Panc1 (cell line): Measurements from ENCODE around the gene B3GNT3. TPM values are rescaled to one million over a fixed set of nuclear protein-coding genes. Genes with fewer than 3 reads are reported as not detected.

ENCODE experiments used
- ATAC-seq: fragments of 200-7000 bp; cut with Tn5 transposase; 2 replicates; pipeline ENCODE4 v1.9.1; 2020; ENCODE audit warnings: mild to moderate bottlenecking, moderate library complexity
- BruUV-seq: library from RNA; stranded (reverse); fragments of 400-500 nt; replicated peaks from 2 replicates; lab custom pipeline; 2021; lab: Mats Ljungman, UMichigan
- CTCF ChIA-PET: fragments of 300-600 bp; sonication (Branson Sonifier 250); formaldehyde crosslinking; loops from one replicate; lab custom pipeline; 2022; ENCODE audit warnings: antibody characterized with exemption; lab: Charles Lee
- POLR2A ChIA-PET: fragments of 300-600 bp; sonication (Branson Sonifier 250); formaldehyde crosslinking; loops from one replicate; lab custom pipeline; 2022; ENCODE audit warnings: antibody characterized with exemption; lab: Charles Lee
- DNase-seq: peaks from one replicate; pipeline ENCODE4 v3.0.0-alpha.2; 2010; ENCODE audit warnings: low read depth, low spot score
- H3K27ac ChIP-seq: 2 replicates; pipeline ENCODE4 v1.5.1; 2011; ENCODE audit warnings: mild to moderate bottlenecking, low read length, inconsistent platforms
- H3K27me3 ChIP-seq: fragments of 200-500 bp; sonication (Bioruptor generic); 2 replicates; pipeline ENCODE4 v1.6.0; 2014; ENCODE audit warnings: low read length, inconsistent platforms; ENCODE audit not compliant: control insufficient read depth, insufficient read depth
- H3K36me3 ChIP-seq: fragments of 200-500 bp; sonication (Bioruptor generic); 2 replicates; pipeline ENCODE4 v1.5.1; 2014; ENCODE audit warnings: inconsistent platforms, mild to moderate bottlenecking, low read length, moderate library complexity; ENCODE audit not compliant: control insufficient read depth, insufficient read depth
- H3K4me1 ChIP-seq: 2 replicates; pipeline ENCODE4 v1.5.1; 2011; ENCODE audit warnings: inconsistent platforms, mild to moderate bottlenecking, low read length, moderate library complexity; ENCODE audit not compliant: control insufficient read depth, insufficient read depth
- H3K4me3 ChIP-seq, 2 experiments: 2 replicates each; pipeline ENCODE4 v1.5.1; 2011 to 2012; ENCODE audit warnings: low read depth in 2 of 2, low read length in 2 of 2, mild to moderate bottlenecking in 2 of 2, inconsistent platforms in 1 of 2, moderate library complexity in 1 of 2
- H3K9me3 ChIP-seq: fragments of 200-500 bp; sonication (Bioruptor generic); 2 replicates; pipeline ENCODE4 v1.5.1; 2014; ENCODE audit warnings: low read depth, mild to moderate bottlenecking, inconsistent platforms, low read length, moderate library complexity; ENCODE audit not compliant: control insufficient read depth, insufficient read depth
- POLR2AphosphoS5 ChIP-seq: IDR thresholded peaks from 2 replicates; pipeline ENCODE4 v1.6.1; 2012; ENCODE audit warnings: mild to moderate bottlenecking, low read depth, low read length, moderate library complexity
- SIN3A ChIP-seq: IDR thresholded peaks from 2 replicates; pipeline ENCODE4 v1.6.1; 2012; ENCODE audit warnings: low read depth, mild to moderate bottlenecking, low read length, moderate library complexity, borderline replicate concordance; ENCODE audit not compliant: insufficient read depth
- TCF7L2 ChIP-seq: IDR thresholded peaks from 2 replicates; pipeline ENCODE4 v1.6.1; 2011; ENCODE audit warnings: mild to moderate bottlenecking, low read depth, low read length, inconsistent platforms
- in situ Hi-C: cut with HindIII; loops from 2 replicates; pipeline ENCODE4 v1.10.0; 2016; ENCODE audit warnings: low sequenced_read_pairs, low pct_unique_long_range_greater_than_20kb
- intact Hi-C: fragments of 100-400 bp; cut with micrococcal nuclease; formaldehyde crosslinking; loops from one replicate; pipeline ENCODE4 v1.10.0; 2022; ENCODE audit not compliant: unreplicated experiment
- total RNA-seq: library from RNA; stranded (reverse); gene quantifications from one replicate; pipeline ENCODE4 v1.2.1, GENCODE V29; 2021; ENCODE audit not compliant: unreplicated experiment
- TF ChIP-seq, protein P1 (sequence below), 2 experiments: IDR thresholded peaks; 2 replicates each; pipeline ENCODE4 v1.6.1; 2011 to 2012; ENCODE audit warnings: low read depth in 2 of 2, control low read depth in 1 of 2, low read length in 1 of 2, mild to moderate bottlenecking in 1 of 2, moderate library complexity in 1 of 2; ENCODE audit not compliant: insufficient read depth in 1 of 2
- TF ChIP-seq, protein P2 (sequence below): fragments of 450-650 bp; IDR thresholded peaks from 2 replicates; pipeline ENCODE4 v1.5.1; 2017; ENCODE audit warnings: mild to moderate bottlenecking

Gene B3GNT3
- total RNA-seq, 1 experiment from 2014 or later = 0.67 TPM

DNA sequence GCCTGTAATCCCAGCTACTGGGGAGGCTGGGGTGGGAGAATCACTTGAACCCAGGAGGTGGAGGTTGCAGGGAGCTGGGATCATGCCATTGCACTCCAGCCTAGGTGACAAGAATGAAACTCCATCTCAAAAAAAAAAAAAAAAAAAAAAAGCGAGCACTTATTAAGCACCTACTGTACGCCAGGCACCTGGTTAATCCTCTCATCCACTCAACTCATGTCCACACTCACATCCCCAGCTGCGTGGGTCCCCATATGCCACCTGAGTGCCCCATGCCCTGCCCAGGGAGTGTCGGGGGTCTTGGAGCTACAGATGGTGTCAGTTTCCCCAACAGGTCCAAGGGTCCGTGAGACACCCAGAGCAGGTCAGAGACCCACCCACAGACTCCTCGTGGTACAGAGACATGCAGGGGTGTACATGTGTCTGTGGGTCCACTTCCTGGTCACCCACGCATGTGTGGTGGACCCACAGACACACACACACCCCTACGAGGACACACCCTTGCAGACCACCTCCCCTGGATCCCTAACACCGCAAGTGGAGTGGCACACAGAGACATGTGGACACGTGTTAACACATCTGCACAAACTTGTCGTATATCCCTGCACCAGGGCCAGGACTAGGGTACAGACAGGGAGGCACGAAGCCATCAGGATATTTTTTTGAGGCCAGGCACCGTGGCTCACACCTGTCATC lies 22.9 kb downstream of the B3GNT3 start:
- H3K27me3 ChIP-seq = no peaks in the 10 kb centered on the region
- BruUV-seq = no TSS peak
- no peaks in the 10 kb centered on the region for H3K4me1 ChIP-seq
- intact Hi-C loops = no loop called here
- DNase-seq = no peak
- CTCF ChIA-PET = no interaction called here
- no peak for TF ChIP-seq POLR2AphosphoS5
- TF ChIP-seq, protein P1, sequence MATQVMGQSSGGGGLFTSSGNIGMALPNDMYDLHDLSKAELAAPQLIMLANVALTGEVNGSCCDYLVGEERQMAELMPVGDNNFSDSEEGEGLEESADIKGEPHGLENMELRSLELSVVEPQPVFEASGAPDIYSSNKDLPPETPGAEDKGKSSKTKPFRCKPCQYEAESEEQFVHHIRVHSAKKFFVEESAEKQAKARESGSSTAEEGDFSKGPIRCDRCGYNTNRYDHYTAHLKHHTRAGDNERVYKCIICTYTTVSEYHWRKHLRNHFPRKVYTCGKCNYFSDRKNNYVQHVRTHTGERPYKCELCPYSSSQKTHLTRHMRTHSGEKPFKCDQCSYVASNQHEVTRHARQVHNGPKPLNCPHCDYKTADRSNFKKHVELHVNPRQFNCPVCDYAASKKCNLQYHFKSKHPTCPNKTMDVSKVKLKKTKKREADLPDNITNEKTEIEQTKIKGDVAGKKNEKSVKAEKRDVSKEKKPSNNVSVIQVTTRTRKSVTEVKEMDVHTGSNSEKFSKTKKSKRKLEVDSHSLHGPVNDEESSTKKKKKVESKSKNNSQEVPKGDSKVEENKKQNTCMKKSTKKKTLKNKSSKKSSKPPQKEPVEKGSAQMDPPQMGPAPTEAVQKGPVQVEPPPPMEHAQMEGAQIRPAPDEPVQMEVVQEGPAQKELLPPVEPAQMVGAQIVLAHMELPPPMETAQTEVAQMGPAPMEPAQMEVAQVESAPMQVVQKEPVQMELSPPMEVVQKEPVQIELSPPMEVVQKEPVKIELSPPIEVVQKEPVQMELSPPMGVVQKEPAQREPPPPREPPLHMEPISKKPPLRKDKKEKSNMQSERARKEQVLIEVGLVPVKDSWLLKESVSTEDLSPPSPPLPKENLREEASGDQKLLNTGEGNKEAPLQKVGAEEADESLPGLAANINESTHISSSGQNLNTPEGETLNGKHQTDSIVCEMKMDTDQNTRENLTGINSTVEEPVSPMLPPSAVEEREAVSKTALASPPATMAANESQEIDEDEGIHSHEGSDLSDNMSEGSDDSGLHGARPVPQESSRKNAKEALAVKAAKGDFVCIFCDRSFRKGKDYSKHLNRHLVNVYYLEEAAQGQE (IDR thresholded peaks at IDR 0.05; ENCODE audit: insufficient read depth in 1 of 2, low read depth in 2 of 2, low read length in 1 of 2) = no peak
- TF ChIP-seq, protein P2, sequence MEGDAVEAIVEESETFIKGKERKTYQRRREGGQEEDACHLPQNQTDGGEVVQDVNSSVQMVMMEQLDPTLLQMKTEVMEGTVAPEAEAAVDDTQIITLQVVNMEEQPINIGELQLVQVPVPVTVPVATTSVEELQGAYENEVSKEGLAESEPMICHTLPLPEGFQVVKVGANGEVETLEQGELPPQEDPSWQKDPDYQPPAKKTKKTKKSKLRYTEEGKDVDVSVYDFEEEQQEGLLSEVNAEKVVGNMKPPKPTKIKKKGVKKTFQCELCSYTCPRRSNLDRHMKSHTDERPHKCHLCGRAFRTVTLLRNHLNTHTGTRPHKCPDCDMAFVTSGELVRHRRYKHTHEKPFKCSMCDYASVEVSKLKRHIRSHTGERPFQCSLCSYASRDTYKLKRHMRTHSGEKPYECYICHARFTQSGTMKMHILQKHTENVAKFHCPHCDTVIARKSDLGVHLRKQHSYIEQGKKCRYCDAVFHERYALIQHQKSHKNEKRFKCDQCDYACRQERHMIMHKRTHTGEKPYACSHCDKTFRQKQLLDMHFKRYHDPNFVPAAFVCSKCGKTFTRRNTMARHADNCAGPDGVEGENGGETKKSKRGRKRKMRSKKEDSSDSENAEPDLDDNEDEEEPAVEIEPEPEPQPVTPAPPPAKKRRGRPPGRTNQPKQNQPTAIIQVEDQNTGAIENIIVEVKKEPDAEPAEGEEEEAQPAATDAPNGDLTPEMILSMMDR = no peak
- no peak for TF ChIP-seq SIN3A
- no peak for TF ChIP-seq TCF7L2
- ATAC-seq = no peak
- H3K9me3 ChIP-seq = no peaks in the 10 kb centered on the region
- POLR2A ChIA-PET = interaction anchor here (0.7 kb wide), 1 partner anchor 29 kb away, joined by 4 read pairs; no protein-coding TSS in a partner anchor
- H3K4me3 ChIP-seq = no peak overlapping the region
- in situ Hi-C loops = no loop called here
- H3K27ac ChIP-seq = no peak overlapping the region
- no peaks in the 10 kb centered on the region for H3K36me3 ChIP-seq

DNA sequence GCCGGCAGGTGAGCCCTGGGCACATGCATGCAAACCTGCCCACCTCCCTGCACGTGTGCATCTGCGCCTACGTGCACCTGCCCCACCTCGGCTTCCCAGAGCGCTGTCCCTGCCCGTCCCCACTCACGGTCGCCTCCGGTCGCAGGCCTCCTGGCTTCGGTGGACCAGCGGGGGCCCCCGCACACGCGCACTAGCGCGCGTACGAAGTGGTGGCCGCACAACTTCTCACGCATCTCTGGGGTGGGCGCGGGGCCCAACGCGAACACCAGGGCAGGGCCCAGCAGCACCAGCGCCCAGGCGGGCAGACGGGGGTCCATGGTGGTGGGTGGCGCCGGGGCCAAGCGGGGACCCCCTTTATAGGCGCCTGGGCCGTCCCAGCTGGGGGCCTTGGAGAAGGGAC lies 26.3 kb downstream of the B3GNT3 start, which contains the start of gene INSL3:
Gene INSL3 (minus strand): TSS at position 330 of the 400 bp plus-strand sequence. CDS start 13 bp downstream, at position 317.
- no peak for ATAC-seq
- POLR2A ChIA-PET = no interaction called here
- H3K36me3 ChIP-seq = no peaks in the 10 kb centered on the region
- H3K27ac ChIP-seq = no peak within 1 kb of the TSS
- no peaks in the 10 kb centered on the region for H3K4me1 ChIP-seq
- BruUV-seq = no TSS peak
- CTCF ChIA-PET = no interaction called here
- TF ChIP-seq, protein P1 (IDR thresholded peaks at IDR 0.05; ENCODE audit: insufficient read depth in 1 of 2, low read depth in 2 of 2, low read length in 1 of 2) = no peak
- TF ChIP-seq POLR2AphosphoS5 = no peak
- TF ChIP-seq, protein P2 = no peak
- TF ChIP-seq TCF7L2 = no peak
- TF ChIP-seq SIN3A = no peak
- H3K9me3 ChIP-seq = no peaks in the 10 kb centered on the region
- in situ Hi-C loops (no loop called here), intact Hi-C loops (no loop called here)
- DNase-seq = no peak
- no peaks in the 10 kb centered on the region for H3K27me3 ChIP-seq
- H3K4me3 ChIP-seq = no peak within 1 kb of the TSS
